Measurements from ENCODE around the gene IFRD2. TPM values are rescaled to one million over a fixed set of nuclear protein-coding genes. Genes with fewer than 3 reads are reported as not detected.
A peak's percentile ranks its signal among the peaks of the same experiment; 100 is the strongest.

IFRD2 gene
- total RNA-seq, 2 experiments from 2014 or later, result 30.0 to 30.4 TPM

GRCh38 chr3:50340448-50341329 lies 48.5 kb upstream of the IFRD2 start, which contains the start of gene RASSF1:
TSS of gene RASSF1 (minus strand) at chr3:50340836. CDS start at chr3:50340805, 31 bp downstream.
- TF ChIP-seq CTCF (IDR thresholded peaks at IDR 0.05), result no peak
- CTCF ChIA-PET, result interaction anchor here (2.0 kb wide), 1 partner anchor 16 kb away, joined by 6 read pairs; no protein-coding TSS in a partner anchor
- H3K4me3 Mint-ChIP-seq, result peak within 1 kb of the TSS; percentile 96

GRCh38 chr3:50340147-50340447 lies 47.9 kb upstream of the IFRD2 start:
- ChIA-PET POLR2A (interaction anchor here (1.0 to 7.9 kb wide), 8 partner anchors 9 to 227 kb away, joined by 3 to 214 read pairs (median 8); partner anchors contain the start of genes C3orf18, CYB561D2, GNAI2 and HYAL3), CTCF (no interaction called here)
- Mint-ChIP-seq H3K36me3 (ENCODE audit: low read depth) (peaks cover 16% of the 10 kb centered on the region), H3K9me3 (no peaks in the 10 kb centered on the region), H3K4me3 (peak overlapping the region; percentile 96), H3K27ac (peak overlapping the region; percentile 95), H3K27me3 (no peaks in the 10 kb centered on the region), H3K4me1 (ENCODE audit: low read depth) (peaks cover 64% of the 10 kb centered on the region)
- intact Hi-C loops (cut with DNase I, micrococcal nuclease), result no loop called here
- Histone ChIP-seq H3K4me3 (ENCODE audit: low read length) (peak overlapping the region; percentile 93), H3K36me3 (ENCODE audit: insufficient read depth, low read length) (no peaks in the 10 kb centered on the region), H3K4me1 (ENCODE audit: insufficient read depth, low read length) (peaks cover 70% of the 10 kb centered on the region), H3K27ac (ENCODE audit: low read depth in 1 of 2, low read length in 2 of 2) (peak overlapping the region; percentile 31 to 63), H3K9me3 (ENCODE audit: control insufficient read depth in 1 of 2, insufficient read depth in 1 of 2, low read length in 2 of 2) (no peaks in the 10 kb centered on the region), H3K27me3 (ENCODE audit: control insufficient read depth in 1 of 2, insufficient read depth in 2 of 2, low read length in 2 of 2) (no peaks in the 10 kb centered on the region)
- no peak for DNase-seq
- TF ChIP-seq CTCF (IDR thresholded peaks at IDR 0.05), result no peak
- no peak for ATAC-seq (ENCODE audit: poor library complexity)

More at GRCh38 chr3:50340448-50341329, 48.5 kb upstream of the IFRD2 start, which contains the start of gene RASSF1:
- H3K27ac ChIP-seq (ENCODE audit: low read depth in 1 of 2, low read length in 2 of 2), result peak within 1 kb of the TSS; percentile 63 to 72
- no peaks in the 10 kb centered on the region for H3K9me3 Mint-ChIP-seq
- peak within 1 kb of the TSS; percentile 93 for H3K4me3 ChIP-seq (ENCODE audit: low read length)
- H3K27me3 Mint-ChIP-seq, result no peaks in the 10 kb centered on the region
- intact Hi-C loops (cut with DNase I, micrococcal nuclease), result no loop called here
- ATAC-seq (ENCODE audit: poor library complexity) (peak; percentile 20), DNase-seq (peak in 12 of 14 experiments; percentile 35 to 89 (median 51))
- H3K4me1 Mint-ChIP-seq (ENCODE audit: low read depth), result peaks cover 63% of the 10 kb centered on the region
- POLR2A ChIA-PET, result interaction anchor here (0.6 to 7.9 kb wide), 12 partner anchors 9 to 261 kb away, joined by 3 to 214 read pairs (median 6); partner anchors contain the start of genes C3orf18, CYB561D2, GNAI2 and HEMK1
- no peaks in the 10 kb centered on the region for H3K27me3 ChIP-seq (ENCODE audit: control insufficient read depth in 1 of 2, insufficient read depth in 2 of 2, low read length in 2 of 2)
- H3K36me3 Mint-ChIP-seq (ENCODE audit: low read depth), result peaks cover 16% of the 10 kb centered on the region
- H3K9me3 ChIP-seq (ENCODE audit: control insufficient read depth in 1 of 2, insufficient read depth in 1 of 2, low read length in 2 of 2), result no peaks in the 10 kb centered on the region
- H3K4me1 ChIP-seq (ENCODE audit: insufficient read depth, low read length), result peaks cover 70% of the 10 kb centered on the region
- H3K27ac Mint-ChIP-seq, result peak within 1 kb of the TSS; percentile 95
- H3K36me3 ChIP-seq (ENCODE audit: insufficient read depth, low read length), result no peaks in the 10 kb centered on the region

GRCh38 chr3:50339485-50340146 lies 47.4 kb upstream of the IFRD2 start:
- Histone ChIP-seq H3K4me3 (ENCODE audit: low read length) (peak overlapping the region; percentile 93), H3K27me3 (ENCODE audit: control insufficient read depth in 1 of 2, insufficient read depth in 2 of 2, low read length in 2 of 2) (no peaks in the 10 kb centered on the region), H3K4me1 (ENCODE audit: insufficient read depth, low read length) (peaks cover 72% of the 10 kb centered on the region), H3K27ac (ENCODE audit: low read depth in 1 of 2, low read length in 2 of 2) (peak overlapping the region in 1 of 2 donors; percentile 31), H3K36me3 (ENCODE audit: insufficient read depth, low read length) (peaks cover 2% of the 10 kb centered on the region), H3K9me3 (ENCODE audit: control insufficient read depth in 1 of 2, insufficient read depth in 1 of 2, low read length in 2 of 2) (no peaks in the 10 kb centered on the region)
- Mint-ChIP-seq H3K4me3 (peak overlapping the region; percentile 96), H3K9me3 (no peaks in the 10 kb centered on the region), H3K36me3 (ENCODE audit: low read depth) (peaks cover 17% of the 10 kb centered on the region), H3K4me1 (ENCODE audit: low read depth) (peaks cover 66% of the 10 kb centered on the region), H3K27ac (peak overlapping the region; percentile 95), H3K27me3 (no peaks in the 10 kb centered on the region)
- DNase-seq (no peak), ATAC-seq (ENCODE audit: poor library complexity) (no peak)
- TF ChIP-seq CTCF (IDR thresholded peaks at IDR 0.05), result no peak
- CTCF ChIA-PET, result interaction anchor here (4.6 kb wide), 1 partner anchor 15 kb away, joined by 19 read pairs; no protein-coding TSS in a partner anchor
- POLR2A ChIA-PET, result interaction anchor here (0.9 to 7.9 kb wide), 10 partner anchors 10 to 104 kb away, joined by 3 to 214 read pairs (median 8); partner anchors contain the start of genes CYB561D2, GNAI2, HYAL3 and NAA80
- intact Hi-C loops (cut with DNase I, micrococcal nuclease), result loop anchor here (5.0 kb wide), 2 partner anchors 42 to 102 kb away; partner anchors contain the start of genes GNAI2 (in 1 of the 2), HYAL3 (in 1 of the 2) and NAA80 (in 1 of the 2)
